Measurements from ENCODE around the gene EHBP1. TPM values are rescaled to one million over a fixed set of nuclear protein-coding genes. Genes with fewer than 3 reads are reported as not detected.

The EHBP1 gene
- total RNA-seq, 3 donors from 2014 or later: 65.9 to 118 (median 87.2) TPM

DNA sequence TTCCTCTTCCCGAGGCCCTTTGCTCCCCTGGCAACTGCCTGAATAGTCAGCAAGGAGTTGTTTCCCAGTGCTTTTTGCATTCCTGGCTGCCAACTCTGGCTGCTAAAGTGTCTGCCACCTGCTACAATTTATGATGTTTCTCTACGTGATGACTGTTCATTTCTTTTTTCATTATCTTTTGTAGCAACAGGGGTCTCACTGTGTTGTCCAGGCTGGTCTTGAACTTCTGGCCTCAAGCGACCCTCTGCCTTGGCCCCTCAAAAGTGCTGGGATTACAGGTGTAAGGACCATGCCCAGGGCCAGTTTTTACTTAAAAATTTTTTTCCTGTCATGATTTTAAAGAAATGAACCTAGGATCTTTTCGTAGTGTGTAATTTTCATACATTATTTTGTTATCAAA, 11.3 kb downstream of the EHBP1 start:
- Histone ChIP-seq H3K27ac (no peak overlapping the region), H3K36me3 (no peaks in the 10 kb centered on the region), H3K27me3 (no peaks in the 10 kb centered on the region), H3K9me3 (no peaks in the 10 kb centered on the region), H3K4me3 (no peak overlapping the region), H3K4me1 (no peaks in the 10 kb centered on the region)
- intact Hi-C loops (cut with DNase I; ENCODE audit: low total_unique reads): no loop called here
- no peak for TF ChIP-seq POLR2AphosphoS5 (IDR thresholded peaks at IDR 0.05)
- no peak for TF ChIP-seq POLR2A (IDR thresholded peaks at IDR 0.05)
- TF ChIP-seq, protein P1, sequence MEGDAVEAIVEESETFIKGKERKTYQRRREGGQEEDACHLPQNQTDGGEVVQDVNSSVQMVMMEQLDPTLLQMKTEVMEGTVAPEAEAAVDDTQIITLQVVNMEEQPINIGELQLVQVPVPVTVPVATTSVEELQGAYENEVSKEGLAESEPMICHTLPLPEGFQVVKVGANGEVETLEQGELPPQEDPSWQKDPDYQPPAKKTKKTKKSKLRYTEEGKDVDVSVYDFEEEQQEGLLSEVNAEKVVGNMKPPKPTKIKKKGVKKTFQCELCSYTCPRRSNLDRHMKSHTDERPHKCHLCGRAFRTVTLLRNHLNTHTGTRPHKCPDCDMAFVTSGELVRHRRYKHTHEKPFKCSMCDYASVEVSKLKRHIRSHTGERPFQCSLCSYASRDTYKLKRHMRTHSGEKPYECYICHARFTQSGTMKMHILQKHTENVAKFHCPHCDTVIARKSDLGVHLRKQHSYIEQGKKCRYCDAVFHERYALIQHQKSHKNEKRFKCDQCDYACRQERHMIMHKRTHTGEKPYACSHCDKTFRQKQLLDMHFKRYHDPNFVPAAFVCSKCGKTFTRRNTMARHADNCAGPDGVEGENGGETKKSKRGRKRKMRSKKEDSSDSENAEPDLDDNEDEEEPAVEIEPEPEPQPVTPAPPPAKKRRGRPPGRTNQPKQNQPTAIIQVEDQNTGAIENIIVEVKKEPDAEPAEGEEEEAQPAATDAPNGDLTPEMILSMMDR (IDR thresholded peaks at IDR 0.05): no peak
- no peak for DNase-seq (ENCODE audit: low spot score in 2 of 2)

DNA sequence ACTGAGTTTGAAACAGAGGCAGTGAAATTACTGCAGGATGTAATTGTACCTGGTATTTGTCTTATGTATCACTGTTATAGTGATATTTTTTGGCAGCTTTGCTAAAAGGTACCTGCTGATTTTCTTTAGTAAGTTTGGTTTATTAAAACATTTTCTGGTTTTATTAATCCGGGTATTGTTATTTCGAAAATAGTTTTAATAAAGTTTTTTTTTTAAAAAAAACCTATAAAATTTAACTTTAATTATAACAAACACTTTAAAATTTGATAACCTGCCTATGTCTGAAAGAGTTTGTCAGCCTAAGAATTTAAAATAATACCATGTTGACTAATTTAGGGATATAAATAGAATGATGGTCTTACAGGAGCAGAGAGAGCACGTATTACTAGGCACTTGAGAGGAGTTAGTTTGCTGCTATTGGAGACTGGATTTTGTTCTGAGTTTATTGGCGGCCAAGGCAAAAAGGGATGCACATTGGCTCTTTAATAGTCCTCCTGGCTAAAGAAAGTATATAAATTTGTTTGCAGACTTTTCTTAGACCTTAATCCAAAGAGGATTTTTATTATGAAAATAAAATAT, 12.1 kb downstream of the EHBP1 start:
- no peak for TF ChIP-seq POLR2AphosphoS5 (IDR thresholded peaks at IDR 0.05)
- no peak for TF ChIP-seq POLR2A (IDR thresholded peaks at IDR 0.05)
- TF ChIP-seq, protein P1 (IDR thresholded peaks at IDR 0.05): no peak
- no peaks in the 10 kb centered on the region for H3K27me3 ChIP-seq
- no peak for DNase-seq (ENCODE audit: low spot score in 2 of 2)
- H3K9me3 ChIP-seq: no peaks in the 10 kb centered on the region
- H3K27ac ChIP-seq: no peak overlapping the region
- intact Hi-C loops (cut with DNase I; ENCODE audit: low total_unique reads): no loop called here
- H3K4me1 ChIP-seq: no peaks in the 10 kb centered on the region
- no peaks in the 10 kb centered on the region for H3K36me3 ChIP-seq
- no peak overlapping the region for H3K4me3 ChIP-seq

DNA sequence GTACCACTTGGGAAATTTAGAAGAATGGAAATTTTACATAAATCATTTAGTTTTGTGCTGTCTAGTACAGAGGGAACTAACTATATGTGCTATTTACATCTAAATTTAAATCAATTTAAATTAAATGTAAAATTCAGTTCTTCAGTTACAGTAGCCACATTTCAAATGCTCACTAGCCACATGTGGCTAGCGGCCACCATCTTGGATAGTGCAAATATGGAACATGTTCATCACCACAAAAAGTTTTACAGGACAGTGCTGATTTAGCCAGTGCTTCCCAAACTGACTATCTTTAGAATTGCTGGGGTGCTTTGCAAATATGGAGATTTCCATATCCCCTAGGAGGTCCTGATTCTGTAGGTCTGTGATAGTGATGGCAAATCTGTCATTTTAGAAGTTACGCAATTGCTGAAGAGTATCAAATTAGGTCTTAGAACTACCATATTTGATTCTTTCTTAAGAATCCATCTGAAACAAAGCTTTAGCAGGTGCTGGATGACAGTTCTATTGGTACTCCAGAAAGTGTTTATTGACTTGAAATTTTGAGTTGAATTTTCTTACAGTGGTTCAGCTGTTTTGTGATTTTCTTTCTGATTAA, 12.8 kb downstream of the EHBP1 start:
- Histone ChIP-seq H3K9me3 (peaks cover 0 to 3% of the 10 kb centered on the region in 2 donors), H3K4me3 (no peak overlapping the region), H3K36me3 (no peaks in the 10 kb centered on the region), H3K27me3 (no peaks in the 10 kb centered on the region), H3K27ac (no peak overlapping the region), H3K4me1 (no peaks in the 10 kb centered on the region)
- TF ChIP-seq POLR2AphosphoS5 (IDR thresholded peaks at IDR 0.05) (no peak), POLR2A (IDR thresholded peaks at IDR 0.05) (no peak)
- TF ChIP-seq, protein P1 (IDR thresholded peaks at IDR 0.05): no peak
- intact Hi-C loops (cut with DNase I; ENCODE audit: low total_unique reads): no loop called here
- no peak for DNase-seq (ENCODE audit: low spot score in 2 of 2)

DNA sequence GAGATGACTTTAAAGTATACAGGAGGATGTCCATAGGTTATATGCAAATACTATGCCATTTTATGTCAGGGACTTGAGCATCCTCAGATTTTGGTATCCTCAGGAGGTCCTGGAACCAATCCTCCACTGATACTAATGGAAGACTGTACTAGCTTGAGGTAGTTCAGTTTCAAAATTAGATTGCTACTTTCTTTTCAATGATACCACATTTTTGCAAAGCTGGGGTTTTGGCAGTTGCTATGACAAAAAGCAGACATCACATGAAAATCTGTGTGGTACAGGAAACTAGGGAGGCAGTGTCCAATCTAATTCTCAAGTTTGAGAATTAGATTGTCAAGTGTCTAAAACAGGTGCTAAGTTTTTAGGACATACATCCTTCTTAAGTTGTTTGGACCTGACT, 14.2 kb downstream of the EHBP1 start:
- H3K36me3 ChIP-seq: no peaks in the 10 kb centered on the region
- H3K27ac ChIP-seq: no peak overlapping the region
- H3K4me1 ChIP-seq: no peaks in the 10 kb centered on the region
- H3K27me3 ChIP-seq: no peaks in the 10 kb centered on the region
- intact Hi-C loops (cut with DNase I; ENCODE audit: low total_unique reads): no loop called here
- no peak for DNase-seq (ENCODE audit: low spot score in 2 of 2)
- no peak overlapping the region for H3K4me3 ChIP-seq
- TF ChIP-seq, protein P1 (IDR thresholded peaks at IDR 0.05): no peak
- TF ChIP-seq POLR2AphosphoS5 (IDR thresholded peaks at IDR 0.05) (no peak), POLR2A (IDR thresholded peaks at IDR 0.05) (no peak)
- peaks cover 0 to 5% of the 10 kb centered on the region in 2 donors for H3K9me3 ChIP-seq

GRCh38 chr2:62722679-62723078, 17.2 kb downstream of the EHBP1 start:
- intact Hi-C loops (cut with DNase I; ENCODE audit: low total_unique reads): no loop called here

More at GRCh38 chr2:62722679-62723078, 17.2 kb downstream of the EHBP1 start:
- Histone ChIP-seq H3K4me3 (no peak overlapping the region), H3K9me3 (peaks cover 0 to 5% of the 10 kb centered on the region in 2 donors), H3K4me1 (no peaks in the 10 kb centered on the region), H3K36me3 (no peaks in the 10 kb centered on the region), H3K27me3 (no peaks in the 10 kb centered on the region), H3K27ac (no peak overlapping the region)
- no peak for TF ChIP-seq POLR2AphosphoS5 (IDR thresholded peaks at IDR 0.05)
- no peak for TF ChIP-seq POLR2A (IDR thresholded peaks at IDR 0.05)
- TF ChIP-seq, protein P1 (IDR thresholded peaks at IDR 0.05): no peak
- no peak for DNase-seq (ENCODE audit: low spot score in 2 of 2)
